Type B pancreatic cell (in vitro differentiated cells): ENCODE data around the gene AFAP1. TPM values are rescaled to one million over a fixed set of nuclear protein-coding genes. Genes with fewer than 3 reads are reported as not detected.

Source experiments
- DNase-seq: peaks from one replicate; pipeline ENCODE4 v3.0.0; 2021; ENCODE audit warnings: mixed read lengths; ENCODE audit not compliant: unreplicated experiment; ENCODE audit errors: extremely low spot score
- H3K27ac Mint-ChIP-seq: 2 replicates; pipeline ENCODE4 v1.8.0; 2021; ENCODE audit warnings: mild to moderate bottlenecking, mixed read lengths
- H3K27me3 Mint-ChIP-seq: 2 replicates; pipeline ENCODE4 v1.8.0; 2021; ENCODE audit warnings: mixed read lengths
- H3K36me3 Mint-ChIP-seq: 2 replicates; pipeline ENCODE4 v1.8.0; 2021; ENCODE audit warnings: mixed read lengths
- H3K4me1 Mint-ChIP-seq: one replicate; pipeline ENCODE4 v1.8.0; 2021; ENCODE audit warnings: mixed read lengths; ENCODE audit not compliant: unreplicated experiment
- H3K4me3 Mint-ChIP-seq: 2 replicates; pipeline ENCODE4 v1.8.0; 2021; ENCODE audit warnings: mild to moderate bottlenecking, mixed read lengths
- H3K9me3 Mint-ChIP-seq: 2 replicates; pipeline ENCODE4 v1.8.0; 2021; ENCODE audit warnings: mixed read lengths
- total RNA-seq: library from RNA; stranded (reverse); gene quantifications from 2 replicates; pipeline ENCODE4 v1.2.1, GENCODE V29; 2021; ENCODE audit warnings: low replicate concordance
- TF ChIP-seq, protein P1 (sequence below): fragments of 200-600 bp; sonication (generic); conservative IDR thresholded peaks from 2 replicates; pipeline ENCODE4 v1.5.0; 2021; ENCODE audit warnings: antibody characterized with exemption, mild to moderate bottlenecking

The AFAP1 gene
- total RNA-seq, 1 donor from 2014 or later = 36.6 TPM

DNA sequence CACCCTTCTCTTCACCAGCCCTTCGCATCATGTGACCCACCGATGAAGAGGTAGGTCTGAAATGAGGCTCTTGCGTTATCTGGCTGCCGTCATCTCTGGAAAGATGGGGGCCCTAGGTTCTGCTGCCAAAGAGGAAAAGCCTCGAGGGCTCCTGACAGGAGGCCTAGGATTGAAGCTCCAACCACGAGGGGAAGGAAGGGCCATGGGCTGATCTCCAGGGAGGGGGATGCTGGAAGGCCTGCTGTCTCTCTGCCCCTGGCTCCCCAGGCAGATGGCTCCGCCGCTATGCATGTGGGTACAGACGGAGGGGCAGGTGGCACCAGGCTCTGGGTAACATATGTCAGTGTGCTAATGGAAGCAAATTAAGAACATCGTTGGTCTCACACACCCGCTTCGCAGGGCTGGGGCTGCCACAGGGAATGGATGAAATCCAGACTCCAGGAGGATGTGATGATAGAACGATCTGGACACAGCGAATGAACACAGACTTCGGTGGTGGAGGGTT, 44.9 kb downstream of the AFAP1 start:
- no peaks in the 10 kb centered on the region for H3K9me3 Mint-ChIP-seq
- TF ChIP-seq, protein P1, sequence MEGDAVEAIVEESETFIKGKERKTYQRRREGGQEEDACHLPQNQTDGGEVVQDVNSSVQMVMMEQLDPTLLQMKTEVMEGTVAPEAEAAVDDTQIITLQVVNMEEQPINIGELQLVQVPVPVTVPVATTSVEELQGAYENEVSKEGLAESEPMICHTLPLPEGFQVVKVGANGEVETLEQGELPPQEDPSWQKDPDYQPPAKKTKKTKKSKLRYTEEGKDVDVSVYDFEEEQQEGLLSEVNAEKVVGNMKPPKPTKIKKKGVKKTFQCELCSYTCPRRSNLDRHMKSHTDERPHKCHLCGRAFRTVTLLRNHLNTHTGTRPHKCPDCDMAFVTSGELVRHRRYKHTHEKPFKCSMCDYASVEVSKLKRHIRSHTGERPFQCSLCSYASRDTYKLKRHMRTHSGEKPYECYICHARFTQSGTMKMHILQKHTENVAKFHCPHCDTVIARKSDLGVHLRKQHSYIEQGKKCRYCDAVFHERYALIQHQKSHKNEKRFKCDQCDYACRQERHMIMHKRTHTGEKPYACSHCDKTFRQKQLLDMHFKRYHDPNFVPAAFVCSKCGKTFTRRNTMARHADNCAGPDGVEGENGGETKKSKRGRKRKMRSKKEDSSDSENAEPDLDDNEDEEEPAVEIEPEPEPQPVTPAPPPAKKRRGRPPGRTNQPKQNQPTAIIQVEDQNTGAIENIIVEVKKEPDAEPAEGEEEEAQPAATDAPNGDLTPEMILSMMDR = no peak
- peaks cover 48% of the 10 kb centered on the region for H3K4me1 Mint-ChIP-seq
- peak overlapping the region; percentile 20 for H3K4me3 Mint-ChIP-seq
- H3K27me3 Mint-ChIP-seq = no peaks in the 10 kb centered on the region
- H3K36me3 Mint-ChIP-seq = peaks cover 14% of the 10 kb centered on the region
- H3K27ac Mint-ChIP-seq = peak overlapping the region; percentile 70
- no peak for DNase-seq

GRCh38 chr4:7894098-7894676, 45.5 kb downstream of the AFAP1 start:
- peak overlapping the region; percentile 7 for H3K4me3 Mint-ChIP-seq
- no peaks in the 10 kb centered on the region for H3K9me3 Mint-ChIP-seq
- TF ChIP-seq, protein P1 = no peak
- H3K4me1 Mint-ChIP-seq = peaks cover 43% of the 10 kb centered on the region
- DNase-seq = no peak
- peak overlapping the region; percentile 70 for H3K27ac Mint-ChIP-seq
- H3K27me3 Mint-ChIP-seq = no peaks in the 10 kb centered on the region
- peaks cover 14% of the 10 kb centered on the region for H3K36me3 Mint-ChIP-seq

- Mint-ChIP-seq H3K9me3 (no peaks in the 10 kb centered on the region), H3K4me1 (peaks cover 41% of the 10 kb centered on the region), H3K27ac (no peak overlapping the region), H3K4me3 (no peak overlapping the region), H3K27me3 (no peaks in the 10 kb centered on the region), H3K36me3 (peaks cover 15% of the 10 kb centered on the region)
- TF ChIP-seq, protein P1 = no peak
- no peak for DNase-seq
Observed at GRCh38 chr4:7893539-7893938, 46.1 kb downstream of the AFAP1 start.

DNA sequence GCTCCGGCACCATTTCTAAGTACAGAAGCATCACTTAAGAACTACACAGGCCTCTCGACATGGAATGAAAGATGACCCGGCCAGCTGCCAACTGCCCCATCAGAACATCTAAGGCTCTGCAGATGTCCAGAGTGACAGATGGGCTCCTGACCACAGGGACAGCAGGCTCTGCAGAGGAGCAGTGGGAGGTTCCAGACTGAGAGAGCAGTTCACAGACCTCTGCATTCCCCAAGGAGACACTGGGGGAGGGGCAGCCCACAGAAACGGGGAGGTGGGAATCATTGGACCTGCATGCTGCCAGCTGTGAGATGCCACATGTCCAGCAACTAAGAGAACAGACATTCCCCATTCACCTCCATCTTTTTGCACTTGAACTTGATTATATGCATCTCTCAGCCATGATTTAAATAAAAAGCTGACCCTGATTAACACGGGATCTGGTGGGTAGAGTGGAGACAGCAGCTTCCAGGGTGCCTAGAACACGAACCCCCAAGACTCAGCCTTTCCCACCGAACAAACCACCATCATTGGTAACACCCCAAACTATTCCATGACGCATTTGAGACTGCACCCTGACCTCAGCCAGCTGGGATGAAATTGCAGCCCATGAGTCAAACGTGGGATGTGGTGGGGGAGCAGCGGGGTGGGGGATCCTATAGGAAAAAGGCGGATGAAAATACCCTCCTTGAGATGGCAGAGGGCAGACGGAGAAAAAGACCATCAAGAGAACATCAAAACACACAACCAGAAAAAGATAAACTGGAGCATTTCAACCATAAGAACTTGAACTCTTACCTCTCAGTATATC, 47.2 kb downstream of the AFAP1 start:
- Mint-ChIP-seq H3K4me3 (peak overlapping the region; percentile 28), H3K4me1 (peaks cover 41% of the 10 kb centered on the region), H3K36me3 (peaks cover 18% of the 10 kb centered on the region), H3K27ac (peak overlapping the region; percentile 61), H3K27me3 (no peaks in the 10 kb centered on the region), H3K9me3 (peaks cover 4% of the 10 kb centered on the region)
- TF ChIP-seq, protein P1 = no peak
- no peak for DNase-seq

- no peak for DNase-seq
- Mint-ChIP-seq H3K9me3 (peaks cover 8% of the 10 kb centered on the region), H3K4me3 (peak overlapping the region; percentile 11), H3K36me3 (peaks cover 22% of the 10 kb centered on the region), H3K27me3 (no peaks in the 10 kb centered on the region), H3K4me1 (peaks cover 49% of the 10 kb centered on the region), H3K27ac (peak overlapping the region; percentile 9)
- TF ChIP-seq, protein P1 = no peak
Observed at GRCh38 chr4:7890635-7891393, 48.8 kb downstream of the AFAP1 start.
